ENCODE results near the gene XRCC1. TPM values are rescaled to one million over a fixed set of nuclear protein-coding genes. Genes with fewer than 3 reads are reported as not detected.
A peak's percentile ranks its signal among the peaks of the same experiment; 100 is the strongest.

XRCC1 gene
- total and polyA plus RNA-seq, 2 of the 4 experiments (the other 2 are of a cell fraction): 12.5 to 21.3 TPM

DNA sequence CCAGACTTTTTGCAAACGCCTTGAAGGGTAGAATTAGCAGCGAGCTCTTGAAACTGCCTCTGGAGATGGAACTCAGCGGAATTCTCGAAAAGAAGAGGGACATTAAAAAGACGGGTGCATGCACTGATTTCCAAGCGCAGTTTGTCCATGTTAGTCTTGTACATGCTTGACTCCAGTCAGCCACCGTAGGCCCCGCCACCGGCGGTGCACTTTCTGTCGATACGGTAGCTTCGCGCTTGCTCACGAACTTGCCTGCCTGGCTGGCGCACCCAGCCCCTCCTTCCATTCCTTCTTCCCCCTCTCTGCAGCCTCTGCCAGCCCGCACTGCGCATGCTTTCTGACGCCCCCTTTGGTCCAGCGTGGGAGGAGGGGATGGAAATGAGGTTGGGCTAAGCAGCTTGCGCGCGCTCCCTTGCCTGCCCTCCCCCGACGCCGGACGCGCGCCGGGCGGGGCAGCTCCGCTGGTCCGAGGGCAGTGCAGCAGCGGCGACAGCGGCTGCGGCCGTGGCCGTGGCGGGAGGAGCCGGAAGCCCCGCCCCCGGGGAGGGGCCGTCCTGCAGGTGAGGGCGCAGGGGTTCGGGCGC lies 42.3 kb downstream of the XRCC1 start, which contains the start of gene ZNF575:
TSS of gene ZNF575 (plus strand) at position 227 of the 584 bp plus-strand sequence. CDS start 1,235 bp downstream, outside the sequence.
- Histone ChIP-seq H3K9ac (ENCODE audit: low read depth, low read length) (peak within 1 kb of the TSS; percentile 58), H3K36me3 (ENCODE audit: control insufficient read depth, insufficient read depth, low read length) (0 out of 2 replicates have a peak, but pooled peaks cover 1% of the 10 kb centered on the region), H3K27ac (ENCODE audit: insufficient read depth, low read length) (peak within 1 kb of the TSS; percentile 50), H4K8ac (ENCODE audit: low read depth in 2 of 2, low read length in 2 of 2) (peak within 1 kb of the TSS; percentile 84 to 95), H3K4me3 (ENCODE audit: insufficient read depth, low read depth, low read length) (peak within 1 kb of the TSS; percentile 55), H3K4me1 (ENCODE audit: control insufficient read depth, insufficient read depth, low read length) (peaks cover 3% of the 10 kb centered on the region; the same call in 1 of the 2 replicates), H2AK9ac (replicated peaks; ENCODE audit: low read depth, low read length, poor library complexity) (peak within 1 kb of the TSS; percentile 97), H4K5ac (ENCODE audit: low read depth, low read length) (peak within 1 kb of the TSS; percentile 89), H3K14ac (replicated peaks; ENCODE audit: low read depth, low read length) (peak within 1 kb of the TSS; percentile 71), H3K4me2 (ENCODE audit: low read depth, low read length) (peak within 1 kb of the TSS; percentile 87), H2BK15ac (ENCODE audit: low read depth, low read length) (peak within 1 kb of the TSS; percentile 39; the same call in 1 of the 3 replicates), H2BK20ac (ENCODE audit: low read depth, low read length) (0 out of 2 replicates have a peak within 1 kb of the TSS, but pooled peaks have one; percentile 3), H3K18ac (ENCODE audit: low read depth, low read length) (peak within 1 kb of the TSS; percentile 36), H2BK5ac (ENCODE audit: low read depth, low read length, poor library complexity, severe bottlenecking) (peak within 1 kb of the TSS; percentile 67), H3K27me3 (ENCODE audit: control insufficient read depth, insufficient read depth, low read length) (no peaks in the 10 kb centered on the region), H3K4ac (ENCODE audit: low read depth, low read length) (peak within 1 kb of the TSS; percentile 91), H2BK120ac (ENCODE audit: low read depth, low read length) (peak within 1 kb of the TSS; percentile 66), H4K91ac (ENCODE audit: insufficient read depth, low read depth, low read length) (peak within 1 kb of the TSS; percentile 55), H2AFZ (replicated peaks; ENCODE audit: low read length, poor library complexity) (peak within 1 kb of the TSS; percentile 87), H3K56ac (ENCODE audit: extremely low read depth, insufficient read depth, low read length) (peak within 1 kb of the TSS; percentile 84), H3K79me1 (ENCODE audit: low read depth in 1 of 2, low read length in 2 of 2) (peaks cover 0 to 6% of the 10 kb centered on the region in 2 experiments; a peak in 1 of 4 replicates), H4K20me1 (ENCODE audit: insufficient read depth, low read length) (peaks cover 5% of the 10 kb centered on the region), H3K9me1 (ENCODE audit: insufficient read depth, low read length) (peaks cover 12% of the 10 kb centered on the region; the same call in 1 of the 2 replicates), H2AK5ac (ENCODE audit: low read depth, low read length) (peak within 1 kb of the TSS; percentile 72), H3K9me3 (ENCODE audit: control insufficient read depth, insufficient read depth, low read length) (no peaks in the 10 kb centered on the region), H3K23ac (ENCODE audit: low read depth, low read length) (peak within 1 kb of the TSS; percentile 63)
- ChIA-PET CTCF (interaction anchor here (0.6 to 1.0 kb wide), 2 partner anchors 22 to 182 kb away, joined by 3 to 4 read pairs; no protein-coding TSS in a partner anchor), POLR2A (ENCODE audit: unreplicated experiment) (interaction anchor here (0.6 to 1.1 kb wide), 3 partner anchors 8 to 64 kb away, joined by 3 to 8 read pairs (median 5); no protein-coding TSS in a partner anchor)
- peak; percentile 64 for ATAC-seq (ENCODE audit: low read depth)
- DNase-seq: peak; percentile 95
- in situ Hi-C loops (cut with MboI; ENCODE audit: low sequenced_read_pairs): no loop called here
- dilution Hi-C loops (cut with HindIII; ENCODE audit: low sequenced_read_pairs, unreplicated experiment): no loop called here
- 0% methylated on average over 29 of the region's 47 CpGs; no CpG with 5 or more reads in 1 of the 2 experiments for WGBS, 2 experiments (ENCODE audit: extremely low coverage in 2 of 2, insufficient read length in 1 of 2)
- no TSS peak for BruUV-seq (replicated peaks)
- no peak for TF ChIP-seq RFX5 (IDR thresholded peaks at IDR 0.05; ENCODE audit: low read depth, low read length)
- peak; percentile 44 for TF ChIP-seq RCOR1 (IDR thresholded peaks at IDR 0.05; ENCODE audit: insufficient replicate concordance, low read length)
- peak; percentile 89; the same call in 1 of the 2 replicates for TF ChIP-seq MAZ (IDR thresholded peaks at IDR 0.05; ENCODE audit: borderline replicate concordance, low read depth, low read length)
- intact Hi-C loops (cut with micrococcal nuclease): no loop called here
